HCT116 (cell line): ENCODE measurements around the gene CD58.

ENCODE experiments used
- CBX3 ChIP-seq: IDR thresholded peaks from 2 replicates; pipeline ENCODE4 v1.6.1; 2012; ENCODE audit warnings: low read depth
- CEBPB ChIP-seq: IDR thresholded peaks from 2 replicates; pipeline ENCODE4 v1.6.1; 2012; ENCODE audit warnings: low read depth
- EGR1 ChIP-seq: IDR thresholded peaks from 2 replicates; pipeline ENCODE4 v1.6.1; 2012; ENCODE audit warnings: low read depth
- EZH2 ChIP-seq: fragments of 200-600 bp; sonication (generic); IDR thresholded peaks from 2 replicates; pipeline ENCODE4 v1.6.1; 2017; ENCODE audit warnings: antibody characterized with exemption, mixed run types
- FOSL1 ChIP-seq: IDR thresholded peaks from 2 replicates; pipeline ENCODE4 v1.6.1; 2012; ENCODE audit warnings: low read depth
- MAX ChIP-seq: IDR thresholded peaks from 2 replicates; pipeline ENCODE4 v1.6.1; 2012
- POLR2A ChIP-seq: IDR thresholded peaks from 2 replicates; pipeline ENCODE4 v1.7.0; 2011; ENCODE audit warnings: borderline replicate concordance; ENCODE audit not compliant: insufficient read depth, insufficient read length; ENCODE audit errors: extremely low read depth
- RAD21 ChIP-seq: IDR thresholded peaks from 2 replicates; pipeline ENCODE4 v1.6.1; 2012; ENCODE audit warnings: low read depth, mild to moderate bottlenecking
- TF ChIP-seq, protein P1 (sequence below), 3 experiments: fragments of 200-600 bp in 1 of 3; sonication (generic) in 1 of 3; IDR thresholded peaks in 2 of 3; conservative IDR thresholded peaks in 1 of 3; 2 replicates each; pipeline ENCODE4 v1.5.1; 2012 to 2017; ENCODE audit warnings: low read depth in 2 of 3, low read length in 2 of 3, antibody characterized with exemption in 1 of 3, borderline replicate concordance in 1 of 3, control low read depth in 1 of 3, mild to moderate bottlenecking in 1 of 3, mixed read lengths in 1 of 3, mixed run types in 1 of 3, moderate library complexity in 1 of 3; ENCODE audit not compliant: insufficient read depth in 1 of 3

- TF ChIP-seq, protein P1, sequence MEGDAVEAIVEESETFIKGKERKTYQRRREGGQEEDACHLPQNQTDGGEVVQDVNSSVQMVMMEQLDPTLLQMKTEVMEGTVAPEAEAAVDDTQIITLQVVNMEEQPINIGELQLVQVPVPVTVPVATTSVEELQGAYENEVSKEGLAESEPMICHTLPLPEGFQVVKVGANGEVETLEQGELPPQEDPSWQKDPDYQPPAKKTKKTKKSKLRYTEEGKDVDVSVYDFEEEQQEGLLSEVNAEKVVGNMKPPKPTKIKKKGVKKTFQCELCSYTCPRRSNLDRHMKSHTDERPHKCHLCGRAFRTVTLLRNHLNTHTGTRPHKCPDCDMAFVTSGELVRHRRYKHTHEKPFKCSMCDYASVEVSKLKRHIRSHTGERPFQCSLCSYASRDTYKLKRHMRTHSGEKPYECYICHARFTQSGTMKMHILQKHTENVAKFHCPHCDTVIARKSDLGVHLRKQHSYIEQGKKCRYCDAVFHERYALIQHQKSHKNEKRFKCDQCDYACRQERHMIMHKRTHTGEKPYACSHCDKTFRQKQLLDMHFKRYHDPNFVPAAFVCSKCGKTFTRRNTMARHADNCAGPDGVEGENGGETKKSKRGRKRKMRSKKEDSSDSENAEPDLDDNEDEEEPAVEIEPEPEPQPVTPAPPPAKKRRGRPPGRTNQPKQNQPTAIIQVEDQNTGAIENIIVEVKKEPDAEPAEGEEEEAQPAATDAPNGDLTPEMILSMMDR (IDR thresholded peaks at IDR 0.05 in 2 of 3, conservative IDR thresholded peaks at IDR 0.05 in 1 of 3; ENCODE audit: borderline replicate concordance in 1 of 3, insufficient read depth in 1 of 3, low read depth in 2 of 3, low read length in 2 of 3) = no peak
- no peak for TF ChIP-seq POLR2A
- no peak for TF ChIP-seq RAD21
- no peak for TF ChIP-seq FOSL1
- no peak for TF ChIP-seq CEBPB
- no peak for TF ChIP-seq EZH2
- no peak for TF ChIP-seq MAX
- TF ChIP-seq CBX3 = no peak
- no peak for TF ChIP-seq EGR1
Measured at GRCh38 chr1:116487583-116487982, 83.2 kb downstream of the CD58 start.
